ENCODE data around the gene VSTM4.

DNA sequence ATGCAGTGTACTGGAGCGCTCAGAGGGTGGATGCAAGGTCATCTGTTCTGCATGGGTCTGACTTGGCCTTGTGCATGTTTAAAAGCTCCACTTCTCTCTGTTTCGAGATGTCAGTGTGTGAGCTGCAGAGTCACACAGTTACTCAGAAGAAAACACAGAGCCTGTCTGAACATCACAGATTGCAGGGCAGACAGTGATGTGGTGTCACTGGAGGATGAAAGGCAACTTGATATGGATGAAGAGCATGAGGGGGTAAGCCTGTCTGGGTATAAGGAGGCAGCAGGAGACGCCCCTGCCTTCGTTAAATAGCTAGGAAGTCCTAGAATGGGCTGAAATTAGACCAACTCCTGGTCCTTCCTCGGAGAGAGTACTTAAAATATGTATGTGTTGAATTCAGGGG lies 108.2 kb downstream of the VSTM4 start:
- TF ChIP-seq POLR2AphosphoS5 (IDR thresholded peaks at IDR 0.05) (no peak), POLR2A (IDR thresholded peaks at IDR 0.05) (no peak)
- TF ChIP-seq, protein P1, sequence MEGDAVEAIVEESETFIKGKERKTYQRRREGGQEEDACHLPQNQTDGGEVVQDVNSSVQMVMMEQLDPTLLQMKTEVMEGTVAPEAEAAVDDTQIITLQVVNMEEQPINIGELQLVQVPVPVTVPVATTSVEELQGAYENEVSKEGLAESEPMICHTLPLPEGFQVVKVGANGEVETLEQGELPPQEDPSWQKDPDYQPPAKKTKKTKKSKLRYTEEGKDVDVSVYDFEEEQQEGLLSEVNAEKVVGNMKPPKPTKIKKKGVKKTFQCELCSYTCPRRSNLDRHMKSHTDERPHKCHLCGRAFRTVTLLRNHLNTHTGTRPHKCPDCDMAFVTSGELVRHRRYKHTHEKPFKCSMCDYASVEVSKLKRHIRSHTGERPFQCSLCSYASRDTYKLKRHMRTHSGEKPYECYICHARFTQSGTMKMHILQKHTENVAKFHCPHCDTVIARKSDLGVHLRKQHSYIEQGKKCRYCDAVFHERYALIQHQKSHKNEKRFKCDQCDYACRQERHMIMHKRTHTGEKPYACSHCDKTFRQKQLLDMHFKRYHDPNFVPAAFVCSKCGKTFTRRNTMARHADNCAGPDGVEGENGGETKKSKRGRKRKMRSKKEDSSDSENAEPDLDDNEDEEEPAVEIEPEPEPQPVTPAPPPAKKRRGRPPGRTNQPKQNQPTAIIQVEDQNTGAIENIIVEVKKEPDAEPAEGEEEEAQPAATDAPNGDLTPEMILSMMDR (IDR thresholded peaks at IDR 0.05), result no peak
